GM10266 (cell line): ENCODE measurements around the gene CPA3.

Source experiments
- DNase-seq: peaks from one replicate; pipeline ENCODE4 v3.0.0; 2012; ENCODE audit errors: extremely low spot score
- TF ChIP-seq, protein P1 (sequence below): IDR thresholded peaks from 2 replicates; pipeline ENCODE4 v1.5.1; 2012; ENCODE audit warnings: mild to moderate bottlenecking, low read depth; ENCODE audit not compliant: control insufficient read depth, insufficient read depth; ENCODE audit errors: missing control alignments

Gene CPA3

DNA sequence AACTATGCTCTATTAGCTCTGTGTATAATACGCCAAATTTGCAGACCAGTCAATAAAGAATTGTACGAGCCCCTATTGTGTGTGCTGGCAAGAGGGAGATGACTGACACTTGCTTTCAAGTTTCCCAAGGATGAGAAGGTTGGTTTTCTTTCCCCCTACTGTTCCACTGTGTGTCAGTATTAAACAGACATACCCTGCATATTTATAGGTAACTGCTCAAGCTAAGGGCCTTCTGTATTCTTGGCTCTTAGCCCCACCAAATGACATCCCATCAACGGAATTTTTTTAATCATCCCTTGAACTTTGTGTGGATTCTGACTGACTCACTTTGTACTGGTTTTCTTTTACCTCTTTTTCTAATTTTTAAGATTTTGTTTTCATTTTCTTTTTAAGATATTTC is 65.7 kb downstream of the CPA3 start:
- no peak for DNase-seq
- TF ChIP-seq, protein P1, sequence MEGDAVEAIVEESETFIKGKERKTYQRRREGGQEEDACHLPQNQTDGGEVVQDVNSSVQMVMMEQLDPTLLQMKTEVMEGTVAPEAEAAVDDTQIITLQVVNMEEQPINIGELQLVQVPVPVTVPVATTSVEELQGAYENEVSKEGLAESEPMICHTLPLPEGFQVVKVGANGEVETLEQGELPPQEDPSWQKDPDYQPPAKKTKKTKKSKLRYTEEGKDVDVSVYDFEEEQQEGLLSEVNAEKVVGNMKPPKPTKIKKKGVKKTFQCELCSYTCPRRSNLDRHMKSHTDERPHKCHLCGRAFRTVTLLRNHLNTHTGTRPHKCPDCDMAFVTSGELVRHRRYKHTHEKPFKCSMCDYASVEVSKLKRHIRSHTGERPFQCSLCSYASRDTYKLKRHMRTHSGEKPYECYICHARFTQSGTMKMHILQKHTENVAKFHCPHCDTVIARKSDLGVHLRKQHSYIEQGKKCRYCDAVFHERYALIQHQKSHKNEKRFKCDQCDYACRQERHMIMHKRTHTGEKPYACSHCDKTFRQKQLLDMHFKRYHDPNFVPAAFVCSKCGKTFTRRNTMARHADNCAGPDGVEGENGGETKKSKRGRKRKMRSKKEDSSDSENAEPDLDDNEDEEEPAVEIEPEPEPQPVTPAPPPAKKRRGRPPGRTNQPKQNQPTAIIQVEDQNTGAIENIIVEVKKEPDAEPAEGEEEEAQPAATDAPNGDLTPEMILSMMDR: no peak

DNA sequence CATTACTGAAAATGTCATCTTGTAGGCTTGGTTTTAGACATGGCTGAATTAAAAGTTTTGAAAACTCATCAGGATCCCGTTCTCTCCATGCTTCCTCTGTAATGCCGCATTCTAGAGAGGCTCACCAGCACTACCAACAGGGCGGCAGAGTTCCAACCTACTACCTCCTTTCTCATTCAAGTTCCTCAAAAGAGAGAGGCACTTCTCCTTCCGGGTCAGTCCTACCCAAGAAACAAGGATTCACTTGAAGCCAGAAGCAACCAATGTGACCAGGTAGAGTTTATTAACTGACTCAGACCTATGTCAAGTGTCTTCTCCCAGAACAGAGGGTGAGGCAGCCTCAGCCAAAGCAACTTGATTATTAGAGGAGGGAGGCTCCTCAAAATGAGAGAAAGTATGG is 66.5 kb downstream of the CPA3 start:
- TF ChIP-seq, protein P1: no peak
- no peak for DNase-seq

DNA sequence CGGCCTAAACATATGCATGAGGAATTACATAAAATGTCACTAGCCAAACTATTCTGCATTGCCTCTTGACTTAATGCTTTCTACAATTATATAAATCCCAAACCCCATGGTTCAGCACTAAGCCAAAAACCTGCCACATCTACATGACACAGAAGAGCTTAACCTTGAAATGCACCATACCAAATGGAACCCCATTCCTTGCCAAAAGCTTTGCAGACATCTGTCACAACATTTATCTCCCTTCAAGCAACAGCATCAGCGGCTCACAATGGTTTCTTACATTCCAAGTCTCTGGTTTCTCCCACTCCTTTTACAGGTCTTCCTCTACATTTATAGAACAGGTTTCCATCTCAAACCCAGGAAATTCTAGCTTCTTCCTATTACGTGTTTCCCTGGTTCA is 67.9 kb downstream of the CPA3 start:
- no peak for DNase-seq
- TF ChIP-seq, protein P1: no peak

DNA sequence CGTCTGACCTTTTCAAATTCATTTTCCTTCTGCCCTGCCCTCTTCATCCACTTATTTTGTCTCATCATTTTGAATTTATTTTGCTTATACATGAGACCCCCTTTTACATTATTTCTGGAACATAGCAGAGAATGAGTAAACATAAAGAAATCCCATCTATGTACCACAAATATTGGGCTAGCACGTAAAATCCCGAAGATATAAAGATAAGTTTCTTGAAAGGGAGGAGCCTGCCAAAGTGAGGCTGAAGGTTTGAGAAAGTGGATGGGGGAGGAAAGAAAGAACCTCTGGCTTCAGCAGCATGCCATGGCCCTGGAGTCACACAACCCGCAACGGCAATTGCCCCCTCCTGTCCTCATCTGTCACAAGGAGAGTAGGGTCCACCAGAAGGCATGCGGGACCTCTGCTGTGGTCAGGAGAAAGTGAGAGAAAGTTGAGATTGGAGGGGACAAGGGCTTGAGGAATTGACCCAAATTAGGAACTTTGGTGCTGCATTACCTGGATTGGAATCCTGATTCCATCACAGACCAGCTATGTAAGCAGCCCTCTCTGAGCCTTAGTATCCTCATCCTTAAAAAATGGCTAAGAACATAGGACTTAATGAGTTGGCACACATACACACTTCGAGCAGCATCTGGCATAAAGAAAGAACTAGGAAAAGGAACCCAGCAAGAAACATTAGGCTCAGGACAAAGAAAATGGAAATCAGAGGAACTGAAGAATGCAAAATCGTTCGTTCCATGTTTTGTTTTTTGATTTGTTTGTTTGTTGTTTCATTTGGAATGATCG is 72.6 kb downstream of the CPA3 start:
- TF ChIP-seq, protein P1: no peak
- no peak for DNase-seq

DNA sequence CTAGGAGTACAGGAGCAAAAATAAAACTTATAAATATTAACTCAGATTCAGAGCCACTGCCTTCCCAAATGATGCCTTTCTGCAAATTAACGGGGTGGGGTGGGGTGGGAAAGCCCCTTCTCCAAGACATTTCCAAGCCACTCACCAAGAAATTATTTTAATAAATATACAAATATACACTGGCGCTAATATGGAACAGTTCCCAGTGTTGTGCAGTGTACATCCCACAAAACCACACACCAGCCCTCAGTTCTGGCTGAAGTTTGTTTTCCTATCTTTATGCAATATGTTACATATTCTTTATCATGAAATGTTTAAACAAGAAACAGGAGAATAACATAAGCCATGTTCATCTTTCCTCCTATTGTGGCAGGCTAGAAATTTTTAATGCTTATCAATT is 73.2 kb downstream of the CPA3 start:
- DNase-seq: no peak
- TF ChIP-seq, protein P1: no peak

DNA sequence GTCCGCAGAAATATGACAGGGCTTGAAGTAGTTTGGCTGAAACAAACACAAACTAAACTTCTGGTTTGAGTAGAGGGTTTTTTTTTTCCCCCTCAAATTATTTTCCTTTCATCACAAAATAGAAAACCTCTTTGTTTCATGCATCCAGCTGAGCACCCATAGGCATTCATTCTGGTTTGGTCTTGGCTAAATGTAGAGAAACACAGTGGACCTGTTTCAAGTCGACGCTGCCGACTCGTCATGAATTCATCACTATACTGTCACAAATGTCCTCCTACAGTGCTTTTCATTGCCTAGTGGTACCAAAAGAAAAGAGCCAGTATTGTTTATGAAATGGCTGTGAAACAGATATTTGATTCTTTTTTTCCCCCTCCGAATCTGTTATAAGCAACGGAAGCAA is 73.8 kb downstream of the CPA3 start:
- no peak for DNase-seq
- TF ChIP-seq, protein P1: no peak

DNA sequence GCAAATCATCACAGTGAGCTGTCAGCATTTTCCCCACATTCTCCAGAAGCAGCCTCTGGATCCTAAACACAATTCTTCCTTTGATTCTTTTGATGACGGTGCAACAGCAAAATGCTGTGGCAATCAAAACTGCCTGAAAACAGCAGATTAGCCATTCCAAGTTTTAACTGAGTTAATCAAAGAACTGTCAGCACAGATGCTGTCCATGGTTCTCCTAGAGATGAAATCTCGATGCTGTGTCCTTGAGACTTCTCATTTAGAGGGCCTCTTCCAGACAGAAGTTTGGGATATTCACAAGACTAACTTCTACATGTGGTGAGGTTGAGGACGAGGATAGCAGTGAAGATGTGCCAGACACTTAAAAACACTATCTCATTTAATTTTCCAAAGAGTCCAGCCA is 75.9 kb downstream of the CPA3 start:
- TF ChIP-seq, protein P1: no peak
- DNase-seq: no peak
